Ecto neural progenitor cell (in vitro differentiated cells): ENCODE measurements around the gene RFWD3.
"Not testable (repeated sequence)": the region's sequence is repeated elsewhere in the genome, so short reads cannot be mapped to it uniquely, and the experiment has no call there.

Experiments
- DNase-seq: peaks from one replicate; pipeline ENCODE4 v3.0.0-alpha.2; 2018; ENCODE audit warnings: low spot score

RFWD3 gene

GRCh38 chr16:74661064-74661463, 5.6 kb downstream of the RFWD3 start:
- DNase-seq: no peak

GRCh38 chr16:74660383-74660782, 6.3 kb downstream of the RFWD3 start:
- DNase-seq: no peak

GRCh38 chr16:74659041-74659440, 7.6 kb downstream of the RFWD3 start:
- no peak for DNase-seq

GRCh38 chr16:74657870-74658642, 8.6 kb downstream of the RFWD3 start:
- no peak for DNase-seq

- DNase-seq: no peak
These were observed 12.1 kb downstream of the RFWD3 start for GRCh38 chr16:74654536-74655050.

- not testable (repeated sequence) for DNase-seq
These were observed 13.8 kb downstream of the RFWD3 start for GRCh38 chr16:74652883-74653282.

- DNase-seq: no peak
These were observed 14.4 kb downstream of the RFWD3 start for GRCh38 chr16:74652249-74652648.

- no peak for DNase-seq
These were observed 14.8 kb downstream of the RFWD3 start for GRCh38 chr16:74651841-74652240.

GRCh38 chr16:74650966-74651567, 15.6 kb downstream of the RFWD3 start:
- DNase-seq: no peak

- no peak for DNase-seq
These were observed 16.7 kb downstream of the RFWD3 start for GRCh38 chr16:74649839-74650504.

GRCh38 chr16:74641969-74642368, 24.7 kb downstream of the RFWD3 start:
- DNase-seq: no peak

GRCh38 chr16:74637742-74638453, 28.8 kb downstream of the RFWD3 start:
- no peak for DNase-seq

- DNase-seq: no peak
These were observed 31.4 kb downstream of the RFWD3 start for GRCh38 chr16:74635303-74635702.

GRCh38 chr16:74633686-74634085, 33.0 kb downstream of the RFWD3 start:
- DNase-seq: no peak

GRCh38 chr16:74627506-74628220, 39.0 kb downstream of the RFWD3 start:
- no peak for DNase-seq

GRCh38 chr16:74626741-74627416, 39.8 kb downstream of the RFWD3 start:
- no peak for DNase-seq

- no peak for DNase-seq
These were observed 41.0 kb downstream of the RFWD3 start for GRCh38 chr16:74625500-74626350.

- no peak for DNase-seq
These were observed 42.8 kb downstream of the RFWD3 start for GRCh38 chr16:74623839-74624235.

GRCh38 chr16:74623214-74623838, 43.4 kb downstream of the RFWD3 start:
- no peak for DNase-seq

GRCh38 chr16:74622005-74622404, 44.7 kb downstream of the RFWD3 start:
- DNase-seq: no peak
